ENCODE data around the gene NKAIN4. TPM values are rescaled to one million over a fixed set of nuclear protein-coding genes. Genes with fewer than 3 reads are reported as not detected.

The NKAIN4 gene
- total and polyA plus RNA-seq, 2 experiments from 2014 or later: 12.6 to 13.2 TPM

DNA sequence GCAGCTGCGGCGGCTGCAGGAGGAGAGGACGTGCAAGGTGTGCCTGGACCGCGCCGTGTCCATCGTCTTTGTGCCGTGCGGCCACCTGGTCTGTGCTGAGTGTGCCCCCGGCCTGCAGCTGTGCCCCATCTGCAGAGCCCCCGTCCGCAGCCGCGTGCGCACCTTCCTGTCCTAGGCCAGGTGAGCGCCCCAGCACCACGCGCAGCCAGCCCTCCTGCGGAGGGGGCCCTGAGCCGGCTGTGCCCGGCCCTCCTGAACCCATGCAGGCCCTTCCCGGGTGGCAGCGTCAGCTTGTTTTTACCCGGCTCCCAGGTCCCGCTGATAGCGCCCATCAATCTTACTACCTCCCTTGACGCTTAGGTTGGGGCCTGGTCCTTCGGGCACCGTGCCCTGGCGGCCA is 14.8 kb downstream of the NKAIN4 start:
- Mint-ChIP-seq H3K4me3 (no peak overlapping the region), H3K36me3 (ENCODE audit: low read depth) (no peaks in the 10 kb centered on the region), H3K9me3 (no peaks in the 10 kb centered on the region), H3K27me3 (ENCODE audit: insufficient read depth, low read depth, poor library complexity) (peaks cover 4% of the 10 kb centered on the region), H3K27ac (no peak overlapping the region), H3K4me1 (peaks cover 5% of the 10 kb centered on the region; the same call in 2 of the 3 replicates)
- Histone ChIP-seq H3K36me3 (ENCODE audit: insufficient read depth) (no peaks in the 10 kb centered on the region), H4K20me1 (replicated peaks; ENCODE audit: insufficient read depth) (no peaks in the 10 kb centered on the region), H3K4me1 (ENCODE audit: insufficient read depth) (no peaks in the 10 kb centered on the region), H3K27ac (ENCODE audit: low read depth) (no peak overlapping the region), H3K4me3 (no peak overlapping the region), H3K27me3 (ENCODE audit: insufficient read depth) (no peaks in the 10 kb centered on the region), H3K9me2 (ENCODE audit: insufficient read depth) (no peaks in the 10 kb centered on the region), H3F3A (replicated peaks; ENCODE audit: low read depth) (no peaks in the 10 kb centered on the region), H3K4me2 (no peak overlapping the region), H3K79me2 (replicated peaks; ENCODE audit: insufficient read depth) (no peaks in the 10 kb centered on the region), H2AFZ (no peak overlapping the region)
- TF ChIP-seq, protein P1, sequence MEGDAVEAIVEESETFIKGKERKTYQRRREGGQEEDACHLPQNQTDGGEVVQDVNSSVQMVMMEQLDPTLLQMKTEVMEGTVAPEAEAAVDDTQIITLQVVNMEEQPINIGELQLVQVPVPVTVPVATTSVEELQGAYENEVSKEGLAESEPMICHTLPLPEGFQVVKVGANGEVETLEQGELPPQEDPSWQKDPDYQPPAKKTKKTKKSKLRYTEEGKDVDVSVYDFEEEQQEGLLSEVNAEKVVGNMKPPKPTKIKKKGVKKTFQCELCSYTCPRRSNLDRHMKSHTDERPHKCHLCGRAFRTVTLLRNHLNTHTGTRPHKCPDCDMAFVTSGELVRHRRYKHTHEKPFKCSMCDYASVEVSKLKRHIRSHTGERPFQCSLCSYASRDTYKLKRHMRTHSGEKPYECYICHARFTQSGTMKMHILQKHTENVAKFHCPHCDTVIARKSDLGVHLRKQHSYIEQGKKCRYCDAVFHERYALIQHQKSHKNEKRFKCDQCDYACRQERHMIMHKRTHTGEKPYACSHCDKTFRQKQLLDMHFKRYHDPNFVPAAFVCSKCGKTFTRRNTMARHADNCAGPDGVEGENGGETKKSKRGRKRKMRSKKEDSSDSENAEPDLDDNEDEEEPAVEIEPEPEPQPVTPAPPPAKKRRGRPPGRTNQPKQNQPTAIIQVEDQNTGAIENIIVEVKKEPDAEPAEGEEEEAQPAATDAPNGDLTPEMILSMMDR (conservative IDR thresholded peaks at IDR 0.05; ENCODE audit: low read depth in 2 of 2): no peak
- no peak for TF ChIP-seq JUNB (IDR thresholded peaks at IDR 0.05; ENCODE audit: unreplicated experiment)
- no peak for TF ChIP-seq EZH2 (IDR thresholded peaks at IDR 0.05; ENCODE audit: low read depth, unreplicated experiment)
- no peak for ATAC-seq
- no peak for DNase-seq (ENCODE audit: low spot score)

DNA sequence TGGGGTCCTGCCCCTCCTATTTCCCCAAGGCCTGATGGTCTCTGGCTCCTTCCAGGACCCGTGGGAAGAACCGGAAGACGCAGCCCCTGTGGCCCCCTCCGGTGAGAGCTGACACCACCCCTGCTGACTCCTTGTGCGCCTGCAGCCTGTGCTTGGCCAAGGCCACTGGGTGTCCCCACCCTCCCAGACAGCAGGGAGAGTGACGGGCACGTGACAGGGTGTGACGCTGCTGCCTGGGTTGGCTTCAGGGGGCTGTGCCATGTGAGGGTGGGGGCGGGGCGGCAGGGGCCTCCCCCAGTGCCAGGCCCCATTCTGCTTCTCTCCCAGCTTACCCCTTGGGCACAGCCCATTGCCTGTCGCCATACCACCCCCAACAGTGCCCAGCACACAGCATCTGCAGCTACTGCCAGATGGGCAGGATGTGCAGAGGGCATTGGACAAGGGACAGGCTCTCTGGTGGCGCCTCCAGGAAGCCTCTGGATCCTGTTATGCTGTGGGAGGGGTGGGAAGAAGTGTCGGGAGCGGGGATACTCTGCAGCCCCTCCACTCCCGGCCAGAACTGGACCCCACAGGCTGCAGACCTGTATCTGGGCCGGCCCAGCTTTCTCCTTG is 15.6 kb downstream of the NKAIN4 start:
- Histone ChIP-seq H3K4me2 (no peak overlapping the region), H4K20me1 (replicated peaks; ENCODE audit: insufficient read depth) (no peaks in the 10 kb centered on the region), H3K4me3 (no peak overlapping the region), H3K9me2 (ENCODE audit: insufficient read depth) (no peaks in the 10 kb centered on the region), H3F3A (replicated peaks; ENCODE audit: low read depth) (no peaks in the 10 kb centered on the region), H2AFZ (no peak overlapping the region), H3K36me3 (ENCODE audit: insufficient read depth) (no peaks in the 10 kb centered on the region), H3K27me3 (ENCODE audit: insufficient read depth) (no peaks in the 10 kb centered on the region), H3K4me1 (ENCODE audit: insufficient read depth) (no peaks in the 10 kb centered on the region), H3K79me2 (replicated peaks; ENCODE audit: insufficient read depth) (no peaks in the 10 kb centered on the region), H3K27ac (ENCODE audit: low read depth) (no peak overlapping the region)
- no peaks in the 10 kb centered on the region for H3K9me3 Mint-ChIP-seq
- peaks cover 4% of the 10 kb centered on the region for H3K27me3 Mint-ChIP-seq (ENCODE audit: insufficient read depth, low read depth, poor library complexity)
- peaks cover 5% of the 10 kb centered on the region; the same call in 2 of the 3 replicates for H3K4me1 Mint-ChIP-seq
- ATAC-seq: no peak
- no peak for DNase-seq (ENCODE audit: low spot score)
- H3K4me3 Mint-ChIP-seq: no peak overlapping the region
- no peaks in the 10 kb centered on the region for H3K36me3 Mint-ChIP-seq (ENCODE audit: low read depth)
- no peak overlapping the region for H3K27ac Mint-ChIP-seq
- TF ChIP-seq, protein P1 (conservative IDR thresholded peaks at IDR 0.05; ENCODE audit: low read depth in 2 of 2): peak in 1 of 2 experiments; percentile 24; a peak in 2 of 4 replicates
- TF ChIP-seq, protein P2, sequence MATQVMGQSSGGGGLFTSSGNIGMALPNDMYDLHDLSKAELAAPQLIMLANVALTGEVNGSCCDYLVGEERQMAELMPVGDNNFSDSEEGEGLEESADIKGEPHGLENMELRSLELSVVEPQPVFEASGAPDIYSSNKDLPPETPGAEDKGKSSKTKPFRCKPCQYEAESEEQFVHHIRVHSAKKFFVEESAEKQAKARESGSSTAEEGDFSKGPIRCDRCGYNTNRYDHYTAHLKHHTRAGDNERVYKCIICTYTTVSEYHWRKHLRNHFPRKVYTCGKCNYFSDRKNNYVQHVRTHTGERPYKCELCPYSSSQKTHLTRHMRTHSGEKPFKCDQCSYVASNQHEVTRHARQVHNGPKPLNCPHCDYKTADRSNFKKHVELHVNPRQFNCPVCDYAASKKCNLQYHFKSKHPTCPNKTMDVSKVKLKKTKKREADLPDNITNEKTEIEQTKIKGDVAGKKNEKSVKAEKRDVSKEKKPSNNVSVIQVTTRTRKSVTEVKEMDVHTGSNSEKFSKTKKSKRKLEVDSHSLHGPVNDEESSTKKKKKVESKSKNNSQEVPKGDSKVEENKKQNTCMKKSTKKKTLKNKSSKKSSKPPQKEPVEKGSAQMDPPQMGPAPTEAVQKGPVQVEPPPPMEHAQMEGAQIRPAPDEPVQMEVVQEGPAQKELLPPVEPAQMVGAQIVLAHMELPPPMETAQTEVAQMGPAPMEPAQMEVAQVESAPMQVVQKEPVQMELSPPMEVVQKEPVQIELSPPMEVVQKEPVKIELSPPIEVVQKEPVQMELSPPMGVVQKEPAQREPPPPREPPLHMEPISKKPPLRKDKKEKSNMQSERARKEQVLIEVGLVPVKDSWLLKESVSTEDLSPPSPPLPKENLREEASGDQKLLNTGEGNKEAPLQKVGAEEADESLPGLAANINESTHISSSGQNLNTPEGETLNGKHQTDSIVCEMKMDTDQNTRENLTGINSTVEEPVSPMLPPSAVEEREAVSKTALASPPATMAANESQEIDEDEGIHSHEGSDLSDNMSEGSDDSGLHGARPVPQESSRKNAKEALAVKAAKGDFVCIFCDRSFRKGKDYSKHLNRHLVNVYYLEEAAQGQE (IDR thresholded peaks at IDR 0.05; ENCODE audit: unreplicated experiment): no peak
- TF ChIP-seq, protein P3, sequence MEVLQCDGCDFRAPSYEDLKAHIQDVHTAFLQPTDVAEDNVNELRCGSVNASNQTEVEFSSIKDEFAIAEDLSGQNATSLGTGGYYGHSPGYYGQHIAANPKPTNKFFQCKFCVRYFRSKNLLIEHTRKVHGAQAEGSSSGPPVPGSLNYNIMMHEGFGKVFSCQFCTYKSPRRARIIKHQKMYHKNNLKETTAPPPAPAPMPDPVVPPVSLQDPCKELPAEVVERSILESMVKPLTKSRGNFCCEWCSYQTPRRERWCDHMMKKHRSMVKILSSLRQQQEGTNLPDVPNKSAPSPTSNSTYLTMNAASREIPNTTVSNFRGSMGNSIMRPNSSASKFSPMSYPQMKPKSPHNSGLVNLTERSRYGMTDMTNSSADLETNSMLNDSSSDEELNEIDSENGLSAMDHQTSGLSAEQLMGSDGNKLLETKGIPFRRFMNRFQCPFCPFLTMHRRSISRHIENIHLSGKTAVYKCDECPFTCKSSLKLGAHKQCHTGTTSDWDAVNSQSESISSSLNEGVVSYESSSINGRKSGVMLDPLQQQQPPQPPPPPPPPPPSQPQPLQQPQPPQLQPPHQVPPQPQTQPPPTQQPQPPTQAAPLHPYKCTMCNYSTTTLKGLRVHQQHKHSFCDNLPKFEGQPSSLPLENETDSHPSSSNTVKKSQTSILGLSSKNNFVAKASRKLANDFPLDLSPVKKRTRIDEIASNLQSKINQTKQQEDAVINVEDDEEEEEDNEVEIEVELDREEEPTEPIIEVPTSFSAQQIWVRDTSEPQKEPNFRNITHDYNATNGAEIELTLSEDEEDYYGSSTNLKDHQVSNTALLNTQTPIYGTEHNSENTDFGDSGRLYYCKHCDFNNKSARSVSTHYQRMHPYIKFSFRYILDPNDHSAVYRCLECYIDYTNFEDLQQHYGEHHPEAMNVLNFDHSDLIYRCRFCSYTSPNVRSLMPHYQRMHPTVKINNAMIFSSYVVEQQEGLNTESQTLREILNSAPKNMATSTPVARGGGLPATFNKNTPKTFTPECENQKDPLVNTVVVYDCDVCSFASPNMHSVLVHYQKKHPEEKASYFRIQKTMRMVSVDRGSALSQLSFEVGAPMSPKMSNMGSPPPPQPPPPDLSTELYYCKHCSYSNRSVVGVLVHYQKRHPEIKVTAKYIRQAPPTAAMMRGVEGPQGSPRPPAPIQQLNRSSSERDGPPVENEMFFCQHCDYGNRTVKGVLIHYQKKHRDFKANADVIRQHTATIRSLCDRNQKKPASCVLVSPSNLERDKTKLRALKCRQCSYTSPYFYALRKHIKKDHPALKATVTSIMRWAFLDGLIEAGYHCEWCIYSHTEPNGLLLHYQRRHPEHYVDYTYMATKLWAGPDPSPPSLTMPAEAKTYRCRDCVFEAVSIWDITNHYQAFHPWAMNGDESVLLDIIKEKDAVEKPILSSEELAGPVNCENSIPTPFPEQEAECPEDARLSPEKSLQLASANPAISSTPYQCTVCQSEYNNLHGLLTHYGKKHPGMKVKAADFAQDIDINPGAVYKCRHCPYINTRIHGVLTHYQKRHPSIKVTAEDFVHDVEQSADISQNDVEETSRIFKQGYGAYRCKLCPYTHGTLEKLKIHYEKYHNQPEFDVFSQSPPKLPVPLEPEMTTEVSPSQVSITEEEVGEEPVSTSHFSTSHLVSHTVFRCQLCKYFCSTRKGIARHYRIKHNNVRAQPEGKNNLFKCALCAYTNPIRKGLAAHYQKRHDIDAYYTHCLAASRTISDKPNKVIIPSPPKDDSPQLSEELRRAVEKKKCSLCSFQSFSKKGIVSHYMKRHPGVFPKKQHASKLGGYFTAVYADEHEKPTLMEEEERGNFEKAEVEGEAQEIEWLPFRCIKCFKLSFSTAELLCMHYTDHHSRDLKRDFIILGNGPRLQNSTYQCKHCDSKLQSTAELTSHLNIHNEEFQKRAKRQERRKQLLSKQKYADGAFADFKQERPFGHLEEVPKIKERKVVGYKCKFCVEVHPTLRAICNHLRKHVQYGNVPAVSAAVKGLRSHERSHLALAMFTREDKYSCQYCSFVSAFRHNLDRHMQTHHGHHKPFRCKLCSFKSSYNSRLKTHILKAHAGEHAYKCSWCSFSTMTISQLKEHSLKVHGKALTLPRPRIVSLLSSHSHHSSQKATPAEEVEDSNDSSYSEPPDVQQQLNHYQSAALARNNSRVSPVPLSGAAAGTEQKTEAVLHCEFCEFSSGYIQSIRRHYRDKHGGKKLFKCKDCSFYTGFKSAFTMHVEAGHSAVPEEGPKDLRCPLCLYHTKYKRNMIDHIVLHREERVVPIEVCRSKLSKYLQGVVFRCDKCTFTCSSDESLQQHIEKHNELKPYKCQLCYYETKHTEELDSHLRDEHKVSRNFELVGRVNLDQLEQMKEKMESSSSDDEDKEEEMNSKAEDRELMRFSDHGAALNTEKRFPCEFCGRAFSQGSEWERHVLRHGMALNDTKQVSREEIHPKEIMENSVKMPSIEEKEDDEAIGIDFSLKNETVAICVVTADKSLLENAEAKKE (CRISPR knock-in tag; IDR thresholded peaks at IDR 0.05): no peak
- no peak for TF ChIP-seq ZNF331 (CRISPR knock-in tag; IDR thresholded peaks at IDR 0.05; ENCODE audit: low read depth)
